K562 (cell line): ENCODE results near the gene CCDC28A. TPM values are rescaled to one million over a fixed set of nuclear protein-coding genes. Genes with fewer than 3 reads are reported as not detected.
A peak's percentile ranks its signal among the peaks of the same experiment; 100 is the strongest.

Source experiments
- ATAC-seq: fragments of 200-7000 bp; cut with Tn5 transposase; 3 replicates; pipeline ENCODE4 v1.9.1; 2020; ENCODE audit warnings: moderate library complexity
- BruUV-seq: library from RNA; stranded (reverse); fragments of 400-500 nt; replicated peaks from 2 replicates; lab custom pipeline; 2021; lab: Mats Ljungman, UMichigan
- CTCF ChIA-PET: fragments of 300-600 bp; formaldehyde crosslinking; extraction: SDS; loops from one replicate; lab custom pipeline; 2021; ENCODE audit warnings: low intra/inter-chr PET ratio; lab: Yijun Ruan, JAX
- POLR2A ChIA-PET: fragments of 300-600, 350-650 bp; sonication (Branson Sonifier 250); formaldehyde crosslinking; extraction: SDS; loops from one replicate; lab custom pipeline; 2021; ENCODE audit warnings: antibody characterized with exemption, inconsistent platforms; lab: Yijun Ruan, JAX
- DNase-seq, 4 experiments: peaks; one replicate each; pipeline versions ENCODE4 v3.0.0 to v3.0.0-alpha.2; 2011 to 2018; ENCODE audit warnings: low spot score in 3 of 4, mixed read lengths in 3 of 4; ENCODE audit errors: extremely low read depth in 1 of 4
- FAIRE-seq: peaks from 2 replicates; lab custom pipeline; 2011; peaks lifted over from hg19 to GRCh38; lab: Jason Lieb, UNC
- H2AFZ ChIP-seq: 2 replicates; pipeline ENCODE4 v1.6.0; 2011; ENCODE audit warnings: low read depth, low read length, control low read depth, inconsistent platforms
- H3K27ac ChIP-seq: fragments of 200-600 bp; 3 replicates; pipeline ENCODE4 v1.8.0; 2011; ENCODE audit warnings: low read depth, mild to moderate bottlenecking, control low read depth, inconsistent platforms, low read length, moderate library complexity, mixed read lengths; ENCODE audit errors: extremely low read depth
- H3K27me3 ChIP-seq, 2 experiments: fragments of 300-600 bp in 1 of 2; 2 replicates in 1 of 2; 3 replicates in 1 of 2; pipeline versions ENCODE4 v1.6.0 to v1.8.0; 2011; ENCODE audit warnings: inconsistent platforms in 2 of 2, low read length in 2 of 2, mild to moderate bottlenecking in 1 of 2, mixed read lengths in 1 of 2, moderate library complexity in 1 of 2; ENCODE audit not compliant: control insufficient read depth in 2 of 2, insufficient read depth in 2 of 2
- H3K36me3 ChIP-seq: fragments of 300-600 bp; 3 replicates; pipeline ENCODE4 v1.8.0; 2011; ENCODE audit warnings: mild to moderate bottlenecking, low read length, inconsistent platforms; ENCODE audit not compliant: control insufficient read depth, insufficient read depth
- H3K4me1 ChIP-seq, 2 experiments: fragments of 200-600 bp in 1 of 2; replicated peaks in 1 of 2; 2 replicates in 1 of 2; 3 replicates in 1 of 2; pipeline versions ENCODE4 v1.5.1 to v1.8.0; 2011; ENCODE audit warnings: inconsistent platforms in 2 of 2, low read length in 2 of 2, mild to moderate bottlenecking in 1 of 2, mixed read lengths in 1 of 2, moderate library complexity in 1 of 2; ENCODE audit not compliant: control insufficient read depth in 2 of 2, insufficient read depth in 2 of 2
- H3K4me2 ChIP-seq: 2 replicates; pipeline ENCODE4 v1.6.1; 2011; ENCODE audit warnings: low read length, control low read depth, inconsistent platforms, mixed read lengths; ENCODE audit not compliant: insufficient read depth
- H3K4me3 ChIP-seq: fragments of 200-600 bp; sonication (generic), shearing (Covaris generic); 2 replicates; pipeline ENCODE4 v1.5.1; 2016; ENCODE audit warnings: control low read depth, inconsistent platforms
- H3K79me2 ChIP-seq: fragments of 200-600 bp; 3 replicates; pipeline ENCODE4 v1.8.0; 2011; ENCODE audit warnings: low read length, inconsistent platforms; ENCODE audit not compliant: control insufficient read depth, insufficient read depth
- H3K9ac ChIP-seq, 2 experiments: 2 replicates each; pipeline versions ENCODE4 v1.6.0 to v1.6.1; 2011; ENCODE audit warnings: low read depth in 2 of 2, low read length in 2 of 2, control low read depth in 1 of 2, inconsistent platforms in 1 of 2, mild to moderate bottlenecking in 1 of 2, mixed read lengths in 1 of 2; ENCODE audit not compliant: insufficient read depth in 1 of 2
- H3K9me1 ChIP-seq: one replicate; pipeline ENCODE4 v1.6.0; 2011; ENCODE audit warnings: inconsistent platforms, mild to moderate bottlenecking, low read length, moderate library complexity; ENCODE audit not compliant: control insufficient read depth, insufficient read depth
- H3K9me3 ChIP-seq: replicated peaks from 2 replicates; pipeline ENCODE4 v1.5.1; 2011; ENCODE audit warnings: low read depth, low read length, inconsistent platforms; ENCODE audit not compliant: control insufficient read depth, insufficient read depth
- H4K20me1 ChIP-seq: replicated peaks from 2 replicates; pipeline ENCODE4 v1.6.1; 2011; ENCODE audit warnings: low read length, inconsistent platforms, mixed read lengths; ENCODE audit not compliant: control insufficient read depth, insufficient read depth
- ASH1L ChIP-seq: fragments of 450-650 bp; IDR thresholded peaks from 2 replicates; pipeline ENCODE4 v1.6.1; 2018; ENCODE audit warnings: borderline replicate concordance, mild to moderate bottlenecking, low read depth; ENCODE audit not compliant: partially characterized antibody
- C11orf30 ChIP-seq: fragments of 450-650 bp; IDR thresholded peaks from 2 replicates; pipeline ENCODE4 v1.6.1; 2016; ENCODE audit warnings: low read depth, mild to moderate bottlenecking
- LARP7 ChIP-seq: fragments of 450-650 bp; IDR thresholded peaks from 2 replicates; pipeline ENCODE4 v1.6.1; 2016
- MAFF ChIP-seq: IDR thresholded peaks from 2 replicates; pipeline ENCODE4 v1.6.1; 2012; ENCODE audit warnings: low read length, improper control_type of control experiment
- MAFG ChIP-seq: fragments of 450-650 bp; conservative IDR thresholded peaks from 2 replicates; pipeline ENCODE4 v1.6.1; 2016; ENCODE audit warnings: missing genetic modification characterization, missing compliant biosample characterization
- MAFK ChIP-seq: IDR thresholded peaks from 2 replicates; pipeline ENCODE4 v1.6.1; 2011; ENCODE audit warnings: low read length, improper control_type of control experiment
- MYNN ChIP-seq, 2 experiments: sonication (generic); formaldehyde crosslinking in 1 of 2; IDR thresholded peaks; 2 replicates each; pipeline versions ENCODE4 v1.5.0 to v1.6.1; 2016 to 2020; ENCODE audit warnings: antibody characterized with exemption in 1 of 2, missing genetic modification reagents in 1 of 2
- NFE2 ChIP-seq: IDR thresholded peaks from 2 replicates; pipeline ENCODE4 v1.6.1; 2014; ENCODE audit warnings: antibody characterized with exemption, low read depth
- NFE2L1 ChIP-seq: fragments of 450-650 bp; IDR thresholded peaks from 2 replicates; pipeline ENCODE4 v1.6.1; 2016; ENCODE audit warnings: missing genetic modification characterization, low read depth, mild to moderate bottlenecking, missing compliant biosample characterization, moderate library complexity, borderline replicate concordance
- TCF15 ChIP-seq: fragments of 250-450 bp; sonication (Bioruptor Pico); IDR thresholded peaks from 2 replicates; pipeline ENCODE4 v1.8.0; 2022; ENCODE audit warnings: moderate library complexity, mild to moderate bottlenecking, inconsistent platforms
- TCFL5 ChIP-seq: fragments of 250-450 bp; sonication (Bioruptor Pico); conservative IDR thresholded peaks from 2 replicates; pipeline ENCODE4 v1.6.1; 2021; ENCODE audit warnings: mild to moderate bottlenecking, moderate library complexity, matching md5 sums
- ZBTB33 ChIP-seq: sonication (generic); formaldehyde crosslinking; IDR thresholded peaks from 2 replicates; pipeline ENCODE4 v1.8.1; 2023; ENCODE audit warnings: mild to moderate bottlenecking, missing genetic modification reagents
- ZC3H11A ChIP-seq: IDR thresholded peaks from 2 replicates; pipeline ENCODE4 v1.6.1; 2012; ENCODE audit warnings: low read depth, low read length, improper control_type of control experiment
- ZNF232 ChIP-seq: sonication (generic); formaldehyde crosslinking; IDR thresholded peaks from 2 replicates; pipeline ENCODE4 v1.8.0; 2022; ENCODE audit warnings: mild to moderate bottlenecking, missing genetic modification reagents
- ZNF316 ChIP-seq: fragments of 450-650 bp; IDR thresholded peaks from 2 replicates; pipeline ENCODE4 v1.6.1; 2016
- WGBS: fragments of 100-300 bp; shearing (Covaris generic); methylation state at CpG from one replicate; pipeline ENCODE4 v1.1.6; 2016; ENCODE audit warnings: low coverage, mixed read lengths; ENCODE audit not compliant: insufficient coverage; ENCODE audit errors: missing lambda C conversion rate; 5-methylcytosine and 5-hydroxymethylcytosine counted together
- in situ Hi-C: fragments of 300-500 bp; cut with MboI; formaldehyde crosslinking; loops from 4 replicates; pipeline ENCODE4 v1.15.0; 2018; ENCODE audit warnings: inconsistent platforms, mixed read lengths
- intact Hi-C: fragments of 100-400 bp; cut with micrococcal nuclease; formaldehyde crosslinking; loops from 2 replicates; pipeline ENCODE4 v1.14.2; 2022
- polyA plus RNA-seq, 8 experiments: library from polyadenylated mRNA; depleted of rRNA in 4 of 8; stranded (reverse) in 5 of 8; unstranded in 3 of 8; fragments of >200 nt; fragmentation: Nextera tagmentation in 2 of 8; fragmentation: Illumina TruSeq in 1 of 8; extraction: Ambion mirVana in 2 of 8; extraction: Trizol in 1 of 8; gene quantifications; 2 replicates each; pipeline versions ENCODE4 v1.2.1 to v1.2.3, GENCODE V29; 2011 to 2014; ENCODE audit warnings: inconsistent platforms in 1 of 8, missing spikeins in 1 of 8
- total RNA-seq, 7 experiments: library from RNA; depleted of rRNA in 6 of 7; stranded (reverse); fragments of >200 nt in 6 of 7; fragmentation: Illumina TruSeq in 2 of 7; extraction: Trizol in 2 of 7; gene quantifications; 2 replicates each; pipeline versions ENCODE4 v1.2.1 to v1.2.3, GENCODE V29; 2011 to 2021; ENCODE audit warnings: low replicate concordance in 1 of 7
- TF ChIP-seq, protein P1 (sequence below): fragments of 200-800 bp; sonication (Bioruptor generic); IDR thresholded peaks from 2 replicates; pipeline ENCODE4 v1.6.1; 2016; ENCODE audit warnings: missing genetic modification characterization, missing compliant biosample characterization

The CCDC28A gene
- total and polyA plus RNA-seq, 9 of the 15 experiments (the other 6 are each of a cell fraction or from before 2014, with no cell fraction given) = 12.6 to 35.5 (median 19.1) TPM

- no peak for TF ChIP-seq TCFL5 (CRISPR knock-in tag)
- no peak for TF ChIP-seq MYNN (IDR thresholded peaks at IDR 0.05)
- no peak for TF ChIP-seq MYNN (CRISPR knock-in tag; IDR thresholded peaks at IDR 0.05)
- TF ChIP-seq TCF15 (CRISPR knock-in tag) = no peak
- TF ChIP-seq MAFF = peak; percentile 58
- TF ChIP-seq ZNF232 (CRISPR knock-in tag) = no peak
- no peak for TF ChIP-seq ZBTB33
Observed at GRCh38 chr6:138734585-138734984, 39.0 kb upstream of the CCDC28A start (continued).

DNA sequence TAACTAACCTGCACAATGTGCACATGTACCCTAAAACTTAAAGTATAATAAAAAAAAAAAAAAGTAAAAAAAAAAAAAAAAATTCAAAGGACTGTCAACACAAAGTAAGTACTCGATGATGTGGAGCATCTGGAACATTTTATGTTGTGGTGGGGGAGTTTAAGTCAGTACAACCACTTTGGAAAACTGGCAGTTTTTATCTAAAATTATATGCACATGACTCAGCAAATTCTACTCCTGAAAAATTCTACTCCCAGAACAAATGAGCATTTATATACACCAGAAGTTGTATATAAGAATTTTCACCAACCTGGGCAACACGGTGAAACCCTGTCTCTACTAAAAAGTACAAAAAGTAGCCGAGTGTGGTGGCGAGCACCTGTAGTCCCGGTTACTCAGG lies 36.9 kb upstream of the CCDC28A start:
- Histone ChIP-seq H3K4me1 (no peaks in the 10 kb centered on the region), H3K9me3 (no peaks in the 10 kb centered on the region), H2AFZ (no peak overlapping the region), H4K20me1 (no peaks in the 10 kb centered on the region), H3K9me1 (no peaks in the 10 kb centered on the region), H3K27me3 (no peaks in the 10 kb centered on the region; a peak in 1 of 5 replicates), H3K4me2 (no peak overlapping the region), H3K9ac (no peak overlapping the region), H3K27ac (no peak overlapping the region), H3K36me3 (no peaks in the 10 kb centered on the region), H3K4me3 (no peak overlapping the region), H3K79me2 (no peaks in the 10 kb centered on the region)
- intact Hi-C loops = no loop called here
- ATAC-seq (no peak), FAIRE-seq (no peak), DNase-seq (no peak)
- in situ Hi-C loops = no loop called here
- CTCF ChIA-PET = no interaction called here
- TF ChIP-seq MAFF = peak; percentile 86
- no peak for TF ChIP-seq LARP7
- TF ChIP-seq ZC3H11A = no peak
- peak; percentile 81 for TF ChIP-seq C11orf30
- TF ChIP-seq ZNF316 = peak; percentile 90
- peak; percentile 68 for TF ChIP-seq NFE2L1 (tag)
- TF ChIP-seq MAFG = peak; percentile 90
- TF ChIP-seq, protein P1, sequence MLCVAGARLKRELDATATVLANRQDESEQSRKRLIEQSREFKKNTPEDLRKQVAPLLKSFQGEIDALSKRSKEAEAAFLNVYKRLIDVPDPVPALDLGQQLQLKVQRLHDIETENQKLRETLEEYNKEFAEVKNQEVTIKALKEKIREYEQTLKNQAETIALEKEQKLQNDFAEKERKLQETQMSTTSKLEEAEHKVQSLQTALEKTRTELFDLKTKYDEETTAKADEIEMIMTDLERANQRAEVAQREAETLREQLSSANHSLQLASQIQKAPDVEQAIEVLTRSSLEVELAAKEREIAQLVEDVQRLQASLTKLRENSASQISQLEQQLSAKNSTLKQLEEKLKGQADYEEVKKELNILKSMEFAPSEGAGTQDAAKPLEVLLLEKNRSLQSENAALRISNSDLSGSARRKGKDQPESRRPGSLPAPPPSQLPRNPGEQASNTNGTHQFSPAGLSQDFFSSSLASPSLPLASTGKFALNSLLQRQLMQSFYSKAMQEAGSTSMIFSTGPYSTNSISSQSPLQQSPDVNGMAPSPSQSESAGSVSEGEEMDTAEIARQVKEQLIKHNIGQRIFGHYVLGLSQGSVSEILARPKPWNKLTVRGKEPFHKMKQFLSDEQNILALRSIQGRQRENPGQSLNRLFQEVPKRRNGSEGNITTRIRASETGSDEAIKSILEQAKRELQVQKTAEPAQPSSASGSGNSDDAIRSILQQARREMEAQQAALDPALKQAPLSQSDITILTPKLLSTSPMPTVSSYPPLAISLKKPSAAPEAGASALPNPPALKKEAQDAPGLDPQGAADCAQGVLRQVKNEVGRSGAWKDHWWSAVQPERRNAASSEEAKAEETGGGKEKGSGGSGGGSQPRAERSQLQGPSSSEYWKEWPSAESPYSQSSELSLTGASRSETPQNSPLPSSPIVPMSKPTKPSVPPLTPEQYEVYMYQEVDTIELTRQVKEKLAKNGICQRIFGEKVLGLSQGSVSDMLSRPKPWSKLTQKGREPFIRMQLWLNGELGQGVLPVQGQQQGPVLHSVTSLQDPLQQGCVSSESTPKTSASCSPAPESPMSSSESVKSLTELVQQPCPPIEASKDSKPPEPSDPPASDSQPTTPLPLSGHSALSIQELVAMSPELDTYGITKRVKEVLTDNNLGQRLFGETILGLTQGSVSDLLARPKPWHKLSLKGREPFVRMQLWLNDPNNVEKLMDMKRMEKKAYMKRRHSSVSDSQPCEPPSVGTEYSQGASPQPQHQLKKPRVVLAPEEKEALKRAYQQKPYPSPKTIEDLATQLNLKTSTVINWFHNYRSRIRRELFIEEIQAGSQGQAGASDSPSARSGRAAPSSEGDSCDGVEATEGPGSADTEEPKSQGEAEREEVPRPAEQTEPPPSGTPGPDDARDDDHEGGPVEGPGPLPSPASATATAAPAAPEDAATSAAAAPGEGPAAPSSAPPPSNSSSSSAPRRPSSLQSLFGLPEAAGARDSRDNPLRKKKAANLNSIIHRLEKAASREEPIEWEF (CRISPR knock-in tag) = no peak
- no peak for TF ChIP-seq ASH1L
- peak; percentile 72 for TF ChIP-seq NFE2
- peak; percentile 79 for TF ChIP-seq MAFK
- BruUV-seq = no TSS peak
- 14% methylated on average over 5 of the region's 5 CpGs for WGBS
- POLR2A ChIA-PET = no interaction called here
